Measurements from ENCODE around the gene LILRA2.
"Not testable (repeated sequence)": the region's sequence is repeated elsewhere in the genome, so short reads cannot be mapped to it uniquely, and the experiment has no call there.

Gene LILRA2

DNA sequence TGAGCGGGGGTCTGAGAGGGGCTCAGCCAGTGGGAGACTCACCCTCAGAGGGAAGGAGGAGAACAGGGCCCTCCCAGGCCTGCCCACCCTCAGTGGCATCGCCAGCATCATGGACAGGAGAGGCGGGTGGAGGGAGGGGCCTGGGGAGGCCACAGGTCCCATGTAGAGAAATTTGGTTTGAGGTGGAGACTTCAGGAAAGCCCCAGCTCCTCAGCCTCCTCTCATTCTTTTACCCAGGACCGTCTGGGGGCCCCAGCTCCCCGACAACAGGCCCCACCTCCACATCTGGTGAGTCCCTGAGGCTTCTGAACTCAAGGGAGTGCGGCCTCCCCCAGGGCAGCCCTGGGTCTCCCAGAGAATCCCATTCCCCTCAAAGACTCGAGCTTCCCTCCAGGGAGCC is 59.8 kb downstream of the LILRA2 start:
- H3K36me3 ChIP-seq (replicated peaks) = no peaks in the 10 kb centered on the region
- no peak overlapping the region for H3K27ac ChIP-seq
- DNase-seq = no peak
- in situ Hi-C loops (cut with HindIII; ENCODE audit: low pct_ligation_motif_present, low sequenced_read_pairs) = no loop called here
- H3K27me3 ChIP-seq (replicated peaks) = no peaks in the 10 kb centered on the region
- H3K4me3 ChIP-seq (ENCODE audit: low read depth, low read length) = no peak overlapping the region
- no peak for TF ChIP-seq CTCF (IDR thresholded peaks at IDR 0.05; ENCODE audit: low read depth, low read length, missing control alignments)

DNA sequence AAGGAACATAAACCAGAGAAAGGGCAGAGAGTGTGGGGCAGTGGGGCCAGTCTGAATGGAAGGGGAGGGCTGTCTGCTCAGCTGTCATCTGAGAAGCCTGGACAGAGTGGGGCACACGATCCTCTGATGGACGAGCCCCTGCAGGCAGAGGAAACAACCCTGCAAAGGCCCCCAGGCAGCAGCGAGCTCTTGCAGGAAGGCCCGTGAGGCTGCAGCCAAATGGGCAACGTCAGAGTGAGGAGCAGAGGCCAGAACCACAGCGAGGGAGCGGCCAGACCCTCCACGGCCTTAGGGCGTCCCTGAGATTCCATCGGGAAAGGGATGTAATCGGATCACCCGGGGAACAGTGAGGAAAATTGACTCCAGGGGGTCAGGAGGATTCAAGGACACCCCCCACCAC is 62.5 kb downstream of the LILRA2 start:
- H3K27me3 ChIP-seq (replicated peaks); H3K36me3 ChIP-seq (replicated peaks); H3K4me3 ChIP-seq (ENCODE audit: low read depth, low read length); H3K27ac ChIP-seq; DNase-seq; in situ Hi-C loops (cut with HindIII; ENCODE audit: low pct_ligation_motif_present, low sequenced_read_pairs): not testable (repeated sequence)

- H3K27ac ChIP-seq = no peak overlapping the region
- in situ Hi-C loops (cut with HindIII; ENCODE audit: low pct_ligation_motif_present, low sequenced_read_pairs) = no loop called here
- DNase-seq = no peak
- H3K27me3 ChIP-seq (replicated peaks) = no peaks in the 10 kb centered on the region
- no peaks in the 10 kb centered on the region for H3K36me3 ChIP-seq (replicated peaks)
- no peak for TF ChIP-seq CTCF (IDR thresholded peaks at IDR 0.05; ENCODE audit: low read depth, low read length, missing control alignments)
- H3K4me3 ChIP-seq (ENCODE audit: low read depth, low read length) = no peak overlapping the region
Measured at GRCh38 chr19:54638683-54639082, 65.1 kb downstream of the LILRA2 start.

All from brain microvascular endothelial cell (primary cell).